CD14-positive monocyte (primary cell): Measurements from ENCODE around the gene ADH1A. TPM values are rescaled to one million over a fixed set of nuclear protein-coding genes. Genes with fewer than 3 reads are reported as not detected.

Experiments
- DNase-seq, 3 donors: peaks; one replicate each; pipeline ENCODE4 v3.0.0-alpha.2; 2011 to 2022
- H2AFZ ChIP-seq: 2 replicates; pipeline ENCODE4 v1.6.0; 2012; ENCODE audit warnings: mild to moderate bottlenecking, low read depth, low read length, inconsistent platforms; ENCODE audit not compliant: insufficient read depth, poor library complexity, severe bottlenecking
- H3K27ac ChIP-seq, 2 donors: 1 replicate in 1 of 2; 2 replicates in 1 of 2; pipeline ENCODE4 v1.5.1; 2012 to 2013; ENCODE audit warnings: low read length in 2 of 2, control low read depth in 1 of 2, inconsistent platforms in 1 of 2, low read depth in 1 of 2, mild to moderate bottlenecking in 1 of 2
- H3K27me3 ChIP-seq, 2 donors: one replicate each; pipeline versions ENCODE4 v1.6.0 to v1.6.1; 2011 to 2013; ENCODE audit warnings: low read length in 2 of 2; ENCODE audit not compliant: control insufficient read depth in 2 of 2, insufficient read depth in 2 of 2
- H3K36me3 ChIP-seq, 2 donors: replicated peaks in 1 of 2; 1 replicate in 1 of 2; 2 replicates in 1 of 2; pipeline versions ENCODE4 v1.5.1 to v1.6.1; 2012 to 2013; ENCODE audit warnings: low read length in 2 of 2, control low read depth in 1 of 2, inconsistent platforms in 1 of 2, mild to moderate bottlenecking in 1 of 2; ENCODE audit not compliant: insufficient read depth in 2 of 2, control insufficient read depth in 1 of 2
- H3K4me1 ChIP-seq, 2 donors: 1 replicate in 1 of 2; 2 replicates in 1 of 2; pipeline versions ENCODE4 v1.5.1 to v1.6.1; 2012 to 2013; ENCODE audit warnings: low read length in 2 of 2, control low read depth in 1 of 2, inconsistent platforms in 1 of 2, mild to moderate bottlenecking in 1 of 2, moderate library complexity in 1 of 2; ENCODE audit not compliant: insufficient read depth in 2 of 2, control insufficient read depth in 1 of 2
- H3K4me2 ChIP-seq: replicated peaks from 2 replicates; pipeline ENCODE3; 2012; ENCODE audit warnings: low read length, moderate library complexity, mild to moderate bottlenecking; ENCODE audit not compliant: poor library complexity, severe bottlenecking; ENCODE audit errors: extremely low read depth
- H3K4me3 ChIP-seq, 3 experiments: fragments of 200-600 bp in 1 of 3; sonication (generic) in 1 of 3; replicated peaks in 1 of 3; 1 replicate in 2 of 3; 2 replicates in 1 of 3; pipeline ENCODE4 v1.5.1; 2011 to 2013; ENCODE audit warnings: low read length in 3 of 3, mild to moderate bottlenecking in 3 of 3, control low read depth in 2 of 3, low read depth in 2 of 3, inconsistent platforms in 1 of 3, moderate library complexity in 1 of 3
- H3K79me2 ChIP-seq: 2 replicates; pipeline ENCODE4 v1.6.0; 2012; ENCODE audit warnings: mild to moderate bottlenecking, control low read depth, inconsistent platforms, low read length, moderate library complexity; ENCODE audit not compliant: insufficient read depth
- H3K9ac ChIP-seq: 2 replicates; pipeline ENCODE4 v1.6.0; 2017; ENCODE audit warnings: low read length, mild to moderate bottlenecking; ENCODE audit not compliant: insufficient read depth, poor library complexity, severe bottlenecking
- H3K9me3 ChIP-seq, 2 donors: replicated peaks in 1 of 2; 1 replicate in 1 of 2; 2 replicates in 1 of 2; pipeline versions ENCODE4 v1.5.1 to v1.6.1; 2012 to 2013; ENCODE audit warnings: low read length in 2 of 2, control low read depth in 1 of 2; ENCODE audit not compliant: control insufficient read depth in 1 of 2, insufficient read depth in 1 of 2
- H4K20me1 ChIP-seq: 2 replicates; pipeline ENCODE4 v1.6.0; 2012; ENCODE audit warnings: mild to moderate bottlenecking, low read length, control low read depth, moderate library complexity; ENCODE audit not compliant: insufficient read depth
- H3K27ac Mint-ChIP-seq, 7 donors: one replicate each; pipeline ENCODE4 v1.8.0; 2020; ENCODE audit warnings: mild to moderate bottlenecking in 7 of 7, mixed read lengths in 7 of 7, moderate library complexity in 6 of 7, inconsistent platforms in 2 of 7
- H3K27me3 Mint-ChIP-seq, 3 donors: one replicate each; pipeline ENCODE4 v1.8.0; 2021 to 2022; ENCODE audit warnings: low read depth in 3 of 3, mild to moderate bottlenecking in 3 of 3, mixed read lengths in 3 of 3, moderate library complexity in 3 of 3, inconsistent platforms in 1 of 3
- H3K36me3 Mint-ChIP-seq, 2 donors: one replicate each; pipeline ENCODE4 v1.8.0; 2020; ENCODE audit warnings: mixed read lengths in 2 of 2, inconsistent platforms in 1 of 2, mild to moderate bottlenecking in 1 of 2
- H3K4me1 Mint-ChIP-seq: one replicate; pipeline ENCODE4 v1.8.0; 2020; ENCODE audit warnings: mild to moderate bottlenecking, mixed read lengths
- H3K4me3 Mint-ChIP-seq, 2 donors: one replicate each; pipeline ENCODE4 v1.8.0; 2020; ENCODE audit warnings: mild to moderate bottlenecking in 2 of 2, mixed read lengths in 2 of 2, moderate library complexity in 1 of 2
- H3K9me3 Mint-ChIP-seq, 7 donors: one replicate each; pipeline ENCODE4 v1.8.0; 2020 to 2022; ENCODE audit warnings: mixed read lengths in 7 of 7, mild to moderate bottlenecking in 6 of 7, moderate library complexity in 6 of 7, inconsistent platforms in 2 of 7
- CTCF ChIP-seq: fragments of 200-600 bp; IDR thresholded peaks from one replicate; pipeline ENCODE4 v1.8.0; 2022; ENCODE audit warnings: antibody characterized with exemption, mild to moderate bottlenecking
- WGBS: methylation state at CpG from one replicate; pipeline ENCODE4 v1.1.5; 2013; ENCODE audit warnings: missing lambda C conversion rate; ENCODE audit not compliant: insufficient coverage; 5-methylcytosine and 5-hydroxymethylcytosine counted together
- intact Hi-C, 2 donors: fragments of 100-400 bp; cut with micrococcal nuclease; formaldehyde crosslinking; loops; one replicate each; pipeline versions ENCODE4 v1.15.0 to v1.15.1; 2023
- polyA plus RNA-seq, 3 donors: library from polyadenylated mRNA; depleted of rRNA in 1 of 3; unstranded in 2 of 3; stranded (reverse) in 1 of 3; fragments of 300-500 nt in 2 of 3; fragments of >200 nt in 1 of 3; fragmentation: Illumina TruSeq in 2 of 3; gene quantifications; 1 replicate in 2 of 3; 2 replicates in 1 of 3; pipeline ENCODE4 v1.2.3, GENCODE V29; 2012 to 2021

Gene ADH1A
- polyA plus RNA-seq, 3 donors = not detected

- Mint-ChIP-seq H3K4me1 (no peaks in the 10 kb centered on the region), H3K36me3 (no peaks in the 10 kb centered on the region), H3K27ac (no peak overlapping the region), H3K9me3 (peaks cover 0 to 5% (median 1%) of the 10 kb centered on the region in 7 donors), H3K27me3 (no peaks in the 10 kb centered on the region), H3K4me3 (no peak overlapping the region)
- Histone ChIP-seq H3K9ac (no peak overlapping the region), H3K27me3 (no peaks in the 10 kb centered on the region), H3K4me1 (no peaks in the 10 kb centered on the region), H3K9me3 (peaks cover 0 to 4% of the 10 kb centered on the region in 2 donors), H3K4me3 (no peak overlapping the region), H3K27ac (no peak overlapping the region), H3K36me3 (no peaks in the 10 kb centered on the region), H2AFZ (no peak overlapping the region), H4K20me1 (no peaks in the 10 kb centered on the region), H3K79me2 (no peaks in the 10 kb centered on the region), H3K4me2 (no peak overlapping the region)
- no peak for TF ChIP-seq CTCF
- intact Hi-C loops = no loop called here
- DNase-seq = no peak
- 100% methylated on average over 1 of the region's 5 CpGs for WGBS
Measured at GRCh38 chr4:99281261-99281660, 9.5 kb downstream of the ADH1A start.

GRCh38 chr4:99276417-99276816 lies 14.4 kb downstream of the ADH1A start:
- H3K9ac ChIP-seq = no peak overlapping the region
- peaks cover 0 to 12% of the 10 kb centered on the region in 2 donors for H3K9me3 ChIP-seq
- H2AFZ ChIP-seq = no peak overlapping the region
- WGBS = no CpG with 5 or more reads among the region's 2 CpGs
- no peak overlapping the region for H3K27ac ChIP-seq
- H3K4me2 ChIP-seq = no peak overlapping the region
- H3K36me3 ChIP-seq = no peaks in the 10 kb centered on the region
- no peak for DNase-seq
- H3K4me3 ChIP-seq = no peak overlapping the region
- Mint-ChIP-seq H3K4me3 (no peak overlapping the region), H3K27me3 (no peaks in the 10 kb centered on the region), H3K27ac (no peak overlapping the region), H3K9me3 (peaks cover 0 to 7% (median 3%) of the 10 kb centered on the region in 7 donors), H3K36me3 (no peaks in the 10 kb centered on the region), H3K4me1 (no peaks in the 10 kb centered on the region)
- H3K27me3 ChIP-seq = no peaks in the 10 kb centered on the region
- no peaks in the 10 kb centered on the region for H4K20me1 ChIP-seq
- H3K79me2 ChIP-seq = no peaks in the 10 kb centered on the region
- no peaks in the 10 kb centered on the region for H3K4me1 ChIP-seq
- intact Hi-C loops = no loop called here
- TF ChIP-seq CTCF = no peak
